Karpas-422 (cell line): ENCODE data around the gene RPS6KA4. TPM values are rescaled to one million over a fixed set of nuclear protein-coding genes. Genes with fewer than 3 reads are reported as not detected.

Source experiments
- DNase-seq: peaks from one replicate; pipeline ENCODE4 v3.0.0-alpha.2; 2015
- H2AFZ ChIP-seq: fragments of 200-600 bp; sonication (generic); 2 replicates; pipeline ENCODE4 v1.6.1; 2014; ENCODE audit warnings: antibody characterized with exemption, low read length, mixed read lengths
- H3K27ac ChIP-seq: fragments of 200-600 bp; sonication (generic); 2 replicates; pipeline ENCODE4 v1.5.1; 2014; ENCODE audit warnings: mild to moderate bottlenecking, low read length, moderate library complexity
- H3K27me3 ChIP-seq: fragments of 200-600 bp; sonication (generic); 2 replicates; pipeline ENCODE4 v1.6.1; 2014; ENCODE audit warnings: low read length, mixed read lengths
- H3K36me3 ChIP-seq: fragments of 200-600 bp; sonication (generic); 2 replicates; pipeline ENCODE4 v1.6.1; 2014; ENCODE audit warnings: low read length, mixed read lengths; ENCODE audit not compliant: insufficient read depth
- H3K4me1 ChIP-seq: fragments of 200-600 bp; sonication (generic); 2 replicates; pipeline ENCODE4 v1.6.1; 2014; ENCODE audit warnings: mild to moderate bottlenecking, low read length, mixed read lengths
- H3K4me2 ChIP-seq: fragments of 200-600 bp; sonication (generic); 2 replicates; pipeline ENCODE4 v1.6.1; 2014; ENCODE audit warnings: low read length, low read depth, mild to moderate bottlenecking; ENCODE audit not compliant: poor library complexity, severe bottlenecking
- H3K4me3 ChIP-seq: fragments of 200-600 bp; sonication (generic); 2 replicates; pipeline ENCODE4 v1.5.1; 2014; ENCODE audit warnings: mild to moderate bottlenecking, antibody characterized with exemption, low read length, mixed read lengths
- H3K79me2 ChIP-seq: fragments of 200-600 bp; sonication (generic); 2 replicates; pipeline ENCODE4 v1.6.1; 2014; ENCODE audit warnings: mild to moderate bottlenecking, low read length, mixed read lengths
- H3K9ac ChIP-seq: fragments of 200-600 bp; sonication (generic); 2 replicates; pipeline ENCODE4 v1.6.0; 2014; ENCODE audit warnings: low read length
- H3K9me2 ChIP-seq: fragments of 200-600 bp; sonication (generic), shearing (Covaris generic); replicated peaks from 2 replicates; pipeline ENCODE4 v1.6.0; 2014; ENCODE audit warnings: mild to moderate bottlenecking, low read length, moderate library complexity; ENCODE audit not compliant: insufficient read depth
- H3K9me3 ChIP-seq: fragments of 300-700, 200-600 bp; sonication (generic); 2 replicates; pipeline ENCODE4 v1.6.1; 2014; ENCODE audit warnings: low read length, mixed read lengths
- H4K20me1 ChIP-seq: fragments of 200-600 bp; sonication (generic); 2 replicates; pipeline ENCODE4 v1.6.1; 2014; ENCODE audit warnings: mild to moderate bottlenecking, antibody characterized with exemption, low read length, low read depth; ENCODE audit not compliant: insufficient read depth
- total RNA-seq: library from RNA; depleted of rRNA; stranded (reverse); fragments of >200 nt; shearing (Covaris generic); gene quantifications from 2 replicates; pipeline ENCODE4 v1.2.3, GENCODE V29; 2014; ENCODE audit warnings: low replicate concordance

Gene RPS6KA4
- total RNA-seq, 1 experiment from 2014 or later, result 17.1 TPM

- Histone ChIP-seq H2AFZ (no peak overlapping the region), H3K9ac (no peak overlapping the region), H3K27me3 (no peaks in the 10 kb centered on the region; the same call in 1 of the 2 replicates)
Observed at GRCh38 chr11:64403106-64403505, 44.1 kb downstream of the RPS6KA4 start.

GRCh38 chr11:64406221-64406946, 47.4 kb downstream of the RPS6KA4 start:
- Histone ChIP-seq H3K27me3 (no peaks in the 10 kb centered on the region), H3K4me2 (no peak overlapping the region), H3K9ac (no peak overlapping the region), H4K20me1 (no peaks in the 10 kb centered on the region), H3K9me3 (no peaks in the 10 kb centered on the region), H3K4me1 (no peaks in the 10 kb centered on the region), H3K4me3 (no peak overlapping the region), H3K9me2 (no peaks in the 10 kb centered on the region), H3K36me3 (no peaks in the 10 kb centered on the region), H3K27ac (no peak overlapping the region), H2AFZ (no peak overlapping the region), H3K79me2 (no peaks in the 10 kb centered on the region)
- no peak for DNase-seq

More at GRCh38 chr11:64403106-64403505, 44.1 kb downstream of the RPS6KA4 start:
- H3K9me3 ChIP-seq, result no peaks in the 10 kb centered on the region
- H3K9me2 ChIP-seq, result no peaks in the 10 kb centered on the region
- no peak overlapping the region for H3K27ac ChIP-seq
- no peaks in the 10 kb centered on the region for H3K4me1 ChIP-seq
- DNase-seq, result no peak
- H4K20me1 ChIP-seq, result no peaks in the 10 kb centered on the region
- H3K4me3 ChIP-seq, result no peak overlapping the region
- H3K4me2 ChIP-seq, result no peak overlapping the region
- H3K79me2 ChIP-seq, result no peaks in the 10 kb centered on the region
- H3K36me3 ChIP-seq, result no peaks in the 10 kb centered on the region

- no peak overlapping the region for H2AFZ ChIP-seq
- H3K4me2 ChIP-seq, result no peak overlapping the region
- H3K4me3 ChIP-seq, result no peak overlapping the region
- no peaks in the 10 kb centered on the region for H3K36me3 ChIP-seq
- H3K4me1 ChIP-seq, result no peaks in the 10 kb centered on the region
- H3K27me3 ChIP-seq, result no peaks in the 10 kb centered on the region
- no peaks in the 10 kb centered on the region for H4K20me1 ChIP-seq
- H3K9me2 ChIP-seq, result no peaks in the 10 kb centered on the region
- no peak overlapping the region for H3K27ac ChIP-seq
- no peak for DNase-seq
- no peaks in the 10 kb centered on the region for H3K79me2 ChIP-seq
- H3K9me3 ChIP-seq, result no peaks in the 10 kb centered on the region
- no peak overlapping the region for H3K9ac ChIP-seq
Observed at GRCh38 chr11:64407221-64407620, 48.3 kb downstream of the RPS6KA4 start.

- H3K9me3 ChIP-seq, result no peaks in the 10 kb centered on the region
- H3K4me1 ChIP-seq, result no peaks in the 10 kb centered on the region
- no peaks in the 10 kb centered on the region for H3K27me3 ChIP-seq
- no peaks in the 10 kb centered on the region for H4K20me1 ChIP-seq
- no peak overlapping the region for H3K27ac ChIP-seq
- no peak overlapping the region for H3K4me3 ChIP-seq
- H3K9me2 ChIP-seq, result no peaks in the 10 kb centered on the region
- no peak overlapping the region for H3K9ac ChIP-seq
- no peaks in the 10 kb centered on the region for H3K79me2 ChIP-seq
- H3K36me3 ChIP-seq, result no peaks in the 10 kb centered on the region
- no peak for DNase-seq
- no peak overlapping the region for H3K4me2 ChIP-seq
- no peak overlapping the region for H2AFZ ChIP-seq
Observed at GRCh38 chr11:64407630-64408029, 48.7 kb downstream of the RPS6KA4 start.

- Histone ChIP-seq H4K20me1 (no peaks in the 10 kb centered on the region), H3K9me2 (no peaks in the 10 kb centered on the region), H3K79me2 (no peaks in the 10 kb centered on the region), H3K4me2 (no peak overlapping the region), H3K27me3 (no peaks in the 10 kb centered on the region), H3K4me1 (no peaks in the 10 kb centered on the region), H3K9me3 (no peaks in the 10 kb centered on the region), H2AFZ (no peak overlapping the region), H3K36me3 (no peaks in the 10 kb centered on the region), H3K9ac (no peak overlapping the region), H3K4me3 (no peak overlapping the region), H3K27ac (no peak overlapping the region)
- DNase-seq, result no peak
Observed at GRCh38 chr11:64409278-64409677, 50.3 kb downstream of the RPS6KA4 start.

GRCh38 chr11:64409707-64410403, 50.9 kb downstream of the RPS6KA4 start:
- no peaks in the 10 kb centered on the region for H3K36me3 ChIP-seq
- H3K9me3 ChIP-seq, result no peaks in the 10 kb centered on the region
- H3K4me3 ChIP-seq, result no peak overlapping the region
- H2AFZ ChIP-seq, result no peak overlapping the region
- H3K9me2 ChIP-seq, result no peaks in the 10 kb centered on the region
- no peak overlapping the region for H3K4me2 ChIP-seq
- H4K20me1 ChIP-seq, result no peaks in the 10 kb centered on the region
- no peaks in the 10 kb centered on the region; the same call in 1 of the 2 replicates for H3K4me1 ChIP-seq
- no peak overlapping the region for H3K9ac ChIP-seq
- no peak overlapping the region for H3K27ac ChIP-seq
- no peaks in the 10 kb centered on the region for H3K79me2 ChIP-seq
- H3K27me3 ChIP-seq, result no peaks in the 10 kb centered on the region
- DNase-seq, result no peak

- no peak overlapping the region for H3K4me2 ChIP-seq
- no peak for DNase-seq
- no peaks in the 10 kb centered on the region for H3K9me3 ChIP-seq
- no peaks in the 10 kb centered on the region for H3K79me2 ChIP-seq
- no peaks in the 10 kb centered on the region for H3K27me3 ChIP-seq
- no peak overlapping the region for H3K4me3 ChIP-seq
- no peak overlapping the region for H3K27ac ChIP-seq
- H3K4me1 ChIP-seq, result peaks cover 4% of the 10 kb centered on the region
- H3K36me3 ChIP-seq, result no peaks in the 10 kb centered on the region
- no peak overlapping the region for H3K9ac ChIP-seq
- H2AFZ ChIP-seq, result no peak overlapping the region
- H4K20me1 ChIP-seq, result no peaks in the 10 kb centered on the region
- H3K9me2 ChIP-seq, result no peaks in the 10 kb centered on the region
Observed at GRCh38 chr11:64410404-64410734, 51.4 kb downstream of the RPS6KA4 start.

GRCh38 chr11:64413417-64413816, 54.5 kb downstream of the RPS6KA4 start:
- H3K9me2 ChIP-seq, result no peaks in the 10 kb centered on the region

More at GRCh38 chr11:64413417-64413816, 54.5 kb downstream of the RPS6KA4 start:
- Histone ChIP-seq H3K9ac (no peak overlapping the region), H4K20me1 (no peaks in the 10 kb centered on the region), H3K27me3 (no peaks in the 10 kb centered on the region), H3K79me2 (no peaks in the 10 kb centered on the region), H2AFZ (no peak overlapping the region), H3K4me2 (no peak overlapping the region), H3K4me3 (no peak overlapping the region), H3K36me3 (no peaks in the 10 kb centered on the region), H3K27ac (no peak overlapping the region), H3K9me3 (no peaks in the 10 kb centered on the region), H3K4me1 (peaks cover 4% of the 10 kb centered on the region)
- DNase-seq, result no peak
